NCI-H345 (cell line): ENCODE results near the gene NCKAP5L.

ENCODE experiments used
- DNase-seq: peaks from one replicate; lab custom pipeline; 2025; lab: John Stamatoyannopoulos, UW

NCKAP5L gene

DNA sequence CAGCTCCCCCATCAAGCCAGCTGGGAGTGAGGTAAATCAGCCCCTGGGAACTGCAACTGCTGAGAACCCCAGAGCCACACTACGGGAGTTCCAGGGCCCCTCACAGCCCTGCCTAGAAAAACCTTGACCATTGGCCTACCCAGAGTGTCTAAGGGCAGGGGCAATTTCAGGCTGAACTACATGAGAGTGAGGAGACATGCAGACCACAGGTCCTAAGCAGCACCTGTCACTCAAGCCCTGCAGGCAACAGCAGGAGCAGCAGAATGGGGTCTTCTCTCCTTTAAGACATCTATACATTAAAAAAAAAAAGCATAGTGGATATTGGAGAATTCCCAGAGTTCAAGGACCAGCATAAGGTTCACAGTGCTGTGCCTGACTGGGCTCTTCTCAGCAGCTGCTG is 4.9 kb downstream of the NCKAP5L start:
- DNase-seq = no peak

DNA sequence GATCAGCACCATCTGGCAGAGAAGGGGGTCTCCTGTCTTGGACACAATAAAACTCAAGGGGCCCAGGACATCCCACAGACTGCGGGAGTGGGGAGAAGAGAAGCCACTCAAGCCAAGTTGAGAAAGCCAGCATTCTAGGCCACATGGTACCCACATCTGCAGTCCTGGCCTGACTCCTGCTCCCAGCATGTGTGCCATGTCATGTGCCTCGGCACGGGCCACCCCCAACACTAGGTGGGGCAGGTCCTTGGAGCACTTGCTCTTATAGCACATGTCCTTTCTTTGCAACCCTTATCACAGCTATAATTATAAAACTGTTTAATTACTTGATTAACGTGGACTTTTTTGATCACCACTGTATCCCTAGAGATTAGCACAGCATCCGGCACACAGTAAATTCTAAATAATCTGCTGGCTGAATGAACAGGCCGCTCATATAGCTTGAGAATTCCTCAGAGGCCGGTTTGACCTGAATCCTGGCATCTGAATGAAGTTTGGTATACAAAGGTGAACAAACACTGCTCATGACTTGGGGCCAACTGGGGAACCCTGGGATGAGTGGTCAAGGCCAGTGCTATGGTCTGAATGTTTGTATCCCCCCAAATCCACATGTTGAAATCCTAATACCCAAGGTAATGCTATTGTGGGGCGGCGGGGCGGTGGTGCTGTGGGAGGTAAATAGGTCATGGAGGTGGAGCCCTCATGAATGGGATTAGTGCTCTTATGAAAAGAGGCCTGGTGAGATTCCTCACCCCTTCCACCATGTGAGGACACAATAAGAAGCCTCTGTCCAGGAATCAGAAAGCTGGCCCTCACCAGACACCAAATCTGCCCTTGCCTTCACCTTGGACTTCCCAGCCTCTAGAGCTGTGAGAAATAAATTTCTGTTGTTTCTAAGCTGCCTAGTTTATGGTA is 6.6 kb downstream of the NCKAP5L start:
- no peak for DNase-seq

DNA sequence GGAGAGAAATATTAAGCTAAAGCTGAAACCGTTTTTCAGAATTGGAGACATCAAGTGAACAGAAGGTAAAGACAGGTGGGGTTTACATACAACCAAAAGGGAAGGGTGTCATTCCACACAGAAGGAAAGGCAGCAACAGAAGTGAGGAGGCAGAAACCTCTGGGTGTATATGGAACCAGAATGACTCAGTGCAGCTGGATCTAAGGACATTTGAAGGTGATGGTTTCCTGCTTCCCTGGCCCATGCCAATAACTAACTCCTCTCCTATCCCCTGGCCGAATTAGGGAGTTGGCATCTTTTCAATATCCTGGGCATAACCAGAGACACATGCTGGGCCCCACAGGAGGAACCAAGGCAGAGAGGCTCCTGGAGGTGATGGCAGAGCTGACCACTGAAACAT is 8.4 kb downstream of the NCKAP5L start:
- DNase-seq = no peak

DNA sequence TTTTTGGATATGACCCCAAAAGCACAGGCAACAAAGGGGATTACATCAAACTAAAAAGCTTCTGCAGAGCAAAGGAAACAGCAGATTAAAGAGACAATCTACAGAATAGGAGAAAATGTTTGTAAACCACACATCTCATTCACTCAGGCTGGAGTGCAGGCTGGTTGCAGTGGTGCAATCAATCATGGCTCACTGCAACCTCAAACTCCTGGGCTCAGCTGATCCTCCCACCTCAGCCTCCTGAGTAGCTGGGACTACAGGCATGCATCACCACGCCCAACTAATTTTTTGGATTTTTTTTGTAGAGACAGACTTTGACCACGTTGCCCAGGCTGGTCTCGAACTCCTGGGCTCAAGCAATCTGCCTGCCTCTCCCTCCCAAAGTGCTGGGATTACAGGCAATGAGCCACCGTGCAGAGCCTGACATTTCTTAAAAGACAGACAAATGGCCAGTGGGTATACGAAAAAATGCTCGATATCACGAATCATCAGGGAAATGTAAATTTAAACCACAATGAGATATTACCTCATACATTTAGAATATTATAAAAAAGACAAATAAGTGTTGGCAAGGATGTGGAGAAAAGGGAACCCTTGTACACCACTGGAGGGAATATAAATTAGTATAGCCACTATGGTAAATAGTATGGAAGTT is 9.8 kb downstream of the NCKAP5L start:
- DNase-seq = no peak

DNA sequence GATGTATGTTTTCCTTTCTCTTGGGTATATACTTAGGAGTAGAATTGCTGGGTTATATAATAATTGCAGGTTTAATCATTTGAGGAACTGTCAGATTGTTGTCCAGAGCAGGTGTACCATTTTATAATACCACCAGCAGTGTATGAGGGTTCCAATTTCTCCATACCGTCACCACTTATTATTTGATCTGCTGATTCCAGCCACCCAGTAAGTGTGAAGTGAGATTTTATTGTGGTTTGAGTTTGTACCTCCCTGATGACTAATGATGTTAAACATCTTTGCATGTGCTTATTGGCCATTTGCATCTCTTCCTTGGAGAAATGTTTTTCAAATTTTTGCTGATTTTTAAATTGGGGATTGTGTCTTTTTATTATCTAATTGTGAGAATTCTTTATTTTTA is 15.1 kb downstream of the NCKAP5L start:
- no peak for DNase-seq

DNA sequence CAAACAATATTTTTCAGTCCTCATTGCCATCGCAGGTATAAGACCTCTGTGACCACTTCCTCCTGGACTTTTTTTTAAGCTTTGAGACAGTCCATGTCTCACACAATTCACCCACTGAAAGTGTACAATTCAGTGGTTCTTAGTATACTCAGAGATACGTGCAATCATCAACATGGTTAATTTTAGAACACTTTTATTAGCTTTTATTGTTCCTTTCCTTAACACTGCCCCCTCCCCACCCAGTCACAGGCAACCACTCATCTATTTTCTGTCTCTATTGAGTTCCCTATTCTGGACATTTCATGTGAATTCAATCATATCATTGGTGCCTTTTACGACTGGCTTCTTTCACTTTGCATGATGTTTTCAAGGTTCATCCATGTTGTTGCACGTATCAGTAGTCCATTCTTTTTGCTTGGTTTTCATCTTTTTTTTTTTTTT is 16.2 kb downstream of the NCKAP5L start:
- no peak for DNase-seq

DNA sequence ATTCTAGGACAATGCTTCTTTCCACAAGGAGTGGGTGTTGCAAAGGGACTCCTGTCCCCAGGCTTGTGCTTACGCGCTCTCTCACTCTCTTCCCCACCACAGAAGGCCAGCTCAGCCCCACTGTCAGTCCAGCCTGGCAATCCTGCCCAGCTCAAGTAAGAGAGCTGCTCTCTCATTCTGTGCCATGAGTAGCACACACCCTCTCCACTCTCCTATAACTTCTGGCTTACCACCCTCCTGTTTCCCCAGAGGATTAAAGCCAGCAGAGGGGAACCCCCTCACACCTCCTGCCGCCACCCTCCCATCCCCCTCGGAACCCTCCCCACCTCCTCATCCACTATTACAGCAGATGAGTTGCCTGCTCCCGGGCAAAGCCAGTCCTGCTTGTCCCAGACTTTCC is 17.1 kb downstream of the NCKAP5L start:
- DNase-seq = no peak

DNA sequence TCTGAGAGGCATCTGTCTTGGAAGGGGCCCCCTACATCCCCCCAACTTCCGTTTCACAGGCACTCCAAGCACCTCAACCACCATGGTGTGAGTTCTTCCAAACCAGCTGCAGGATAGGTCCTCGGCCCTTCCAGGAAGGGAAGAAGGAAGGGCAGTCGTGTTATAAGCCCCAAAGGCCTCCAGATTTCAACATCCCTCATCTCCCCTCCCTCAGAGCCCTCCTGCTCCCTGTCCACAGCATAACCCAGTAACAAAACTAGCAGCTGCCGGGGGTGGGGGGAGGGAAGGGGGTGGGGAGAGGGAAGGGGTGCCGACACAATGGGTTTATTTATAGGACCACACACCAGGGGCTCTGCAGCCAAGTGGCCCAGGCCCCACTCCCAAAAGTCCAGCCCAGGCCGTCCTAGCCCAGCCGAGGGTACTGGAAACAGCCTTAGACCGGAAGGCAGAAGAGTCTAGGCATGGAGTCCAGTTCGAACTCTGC is 18.3 kb downstream of the NCKAP5L start:
- no peak for DNase-seq

DNA sequence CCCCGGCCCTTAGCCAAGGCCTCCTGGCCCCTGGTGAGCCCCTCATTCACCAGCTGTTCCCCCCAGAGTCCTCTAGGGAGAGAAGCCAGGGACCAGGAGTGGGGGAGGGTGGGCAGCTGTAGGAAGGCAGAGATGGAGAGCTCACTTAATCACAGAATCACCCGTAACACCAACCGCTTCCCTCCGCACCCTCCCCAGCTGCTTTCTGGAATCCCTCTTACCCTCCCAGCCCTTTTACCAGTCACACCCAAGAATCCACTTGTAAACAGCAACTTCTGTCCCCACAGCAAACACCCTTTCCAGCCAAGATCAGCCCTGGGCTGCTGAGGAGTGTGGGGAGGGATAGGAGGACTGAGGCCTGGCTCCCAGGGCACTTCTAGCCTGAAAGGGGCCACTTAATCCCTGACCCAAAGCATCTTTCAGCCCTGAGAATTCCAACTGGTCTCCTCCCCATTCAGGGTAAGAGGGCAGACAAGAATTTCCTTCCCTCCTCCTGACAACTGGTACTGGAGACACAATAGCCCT is 18.8 kb downstream of the NCKAP5L start:
- no peak for DNase-seq

DNA sequence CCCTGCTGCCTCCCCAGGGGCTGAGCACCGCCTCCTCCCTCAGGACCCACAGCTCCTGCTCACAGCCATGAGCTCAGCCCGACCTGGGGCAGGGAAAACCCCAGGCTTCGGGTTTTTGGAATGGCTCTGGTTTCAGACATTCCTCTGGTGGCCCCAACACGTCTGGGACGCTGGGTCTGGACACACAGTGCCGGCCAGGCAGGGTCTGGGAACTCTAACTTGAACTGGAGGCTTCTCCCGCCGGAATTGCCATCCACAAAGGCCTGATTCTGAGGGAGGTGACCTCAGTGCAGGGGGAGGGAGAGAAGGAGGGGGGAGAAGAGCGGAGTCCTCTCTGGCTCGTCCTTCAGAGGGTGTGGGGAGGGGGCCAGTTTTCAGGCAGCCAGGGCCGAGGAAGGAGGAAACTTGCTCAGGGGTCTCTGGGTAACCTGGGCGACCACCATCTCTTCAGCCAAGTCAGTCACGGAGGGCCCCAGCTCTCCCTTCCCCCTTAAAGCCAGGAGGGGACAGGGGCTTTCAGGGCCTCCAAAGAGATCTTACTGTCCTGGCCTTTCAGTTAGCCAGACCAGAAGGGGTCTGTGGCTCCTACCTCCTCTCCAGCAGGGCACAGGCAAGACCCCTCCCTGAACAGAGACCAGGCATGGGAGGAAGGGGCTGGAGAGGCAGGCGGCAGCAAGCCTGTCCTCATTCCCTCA is 19.4 kb downstream of the NCKAP5L start:
- no peak for DNase-seq

DNA sequence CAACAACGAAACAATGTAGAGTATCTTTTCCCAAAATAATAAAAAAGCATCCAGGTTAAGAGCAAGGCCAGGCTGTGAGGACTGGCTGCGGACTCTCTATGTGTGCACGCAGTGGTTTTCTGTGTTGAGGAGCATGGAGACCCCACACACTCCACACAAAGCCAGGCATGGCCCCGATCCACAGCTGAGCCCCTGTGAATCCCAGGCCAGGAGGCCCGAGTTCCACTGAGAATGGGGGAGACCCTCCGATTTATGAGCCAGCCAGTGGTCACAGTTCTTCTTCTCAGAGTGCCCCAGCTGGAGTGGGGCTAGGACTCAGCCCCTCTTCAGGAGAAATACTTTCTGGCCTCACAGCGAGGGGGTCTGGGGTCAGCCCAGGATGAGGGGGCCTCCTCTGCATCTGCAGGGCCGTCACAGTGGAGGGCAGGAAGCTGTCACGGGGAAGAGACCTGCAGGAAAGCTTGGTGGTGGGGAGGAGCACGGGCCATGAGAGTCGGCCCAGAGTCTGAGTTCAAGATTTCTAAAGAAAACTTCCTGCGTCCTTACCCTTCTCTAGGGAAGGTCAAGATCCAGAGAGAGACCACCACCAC is 20.1 kb downstream of the NCKAP5L start:
- DNase-seq = no peak

DNA sequence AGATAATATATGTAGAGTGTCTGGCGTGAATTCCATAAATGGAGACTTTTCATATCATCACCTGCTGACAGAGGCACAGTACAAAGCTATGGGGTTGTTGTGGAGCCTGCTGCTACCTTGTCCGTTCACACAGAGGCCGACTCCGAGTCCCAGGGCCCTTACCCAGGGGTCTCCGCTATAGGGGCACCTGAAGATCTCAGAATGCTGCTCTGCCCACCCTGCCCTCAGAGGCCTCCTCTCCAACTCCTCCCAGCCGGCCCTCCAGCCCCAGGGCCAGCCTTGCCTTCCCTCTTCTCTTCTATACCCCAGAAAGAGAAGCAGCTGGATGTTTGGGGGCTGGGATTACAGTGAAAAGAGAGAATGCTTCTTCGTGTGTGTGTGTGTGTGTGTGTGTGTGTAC is 21.3 kb downstream of the NCKAP5L start:
- no peak for DNase-seq

DNA sequence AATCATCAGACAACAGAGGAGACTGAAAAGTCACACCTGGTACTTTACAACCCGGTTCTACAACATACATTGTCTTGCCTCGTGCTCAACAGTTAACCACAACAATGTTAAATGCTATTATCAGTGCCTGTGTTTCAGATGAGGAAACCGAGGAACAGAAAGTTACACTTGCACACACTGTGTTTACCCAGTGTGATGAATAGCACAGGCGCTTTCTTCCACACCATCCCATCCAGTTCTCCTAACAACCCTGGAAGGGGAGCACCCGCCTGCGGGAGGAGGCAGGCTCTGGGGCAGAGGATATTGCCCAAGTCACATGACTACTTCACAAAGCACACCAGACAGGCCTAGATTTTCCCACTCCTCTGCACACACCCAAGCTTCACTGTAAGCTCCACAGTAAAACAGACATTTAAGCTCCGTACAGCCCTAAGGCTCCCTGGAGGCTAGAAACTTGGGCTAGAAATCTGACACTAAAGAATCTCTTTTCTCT is 21.8 kb downstream of the NCKAP5L start:
- no peak for DNase-seq

DNA sequence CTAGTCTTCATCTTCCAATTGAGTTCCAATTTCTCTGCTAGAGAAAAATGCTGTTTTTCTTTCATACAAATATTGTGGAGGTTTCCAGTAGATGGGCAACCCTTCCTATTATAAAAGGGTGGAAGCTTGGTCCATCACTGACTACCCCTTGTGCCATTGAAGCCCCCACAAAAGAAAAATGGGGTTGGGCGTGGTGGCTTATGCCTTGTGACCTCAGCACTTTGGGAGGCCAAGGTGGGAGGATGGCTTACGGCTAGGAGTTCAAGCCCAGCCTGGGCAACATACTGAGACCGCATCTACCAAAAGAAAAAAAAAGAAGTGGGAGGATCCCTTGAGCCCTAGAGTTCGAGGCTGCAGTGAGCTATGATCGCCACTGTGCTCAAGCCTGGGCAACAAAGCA is 22.8 kb downstream of the NCKAP5L start:
- DNase-seq = no peak

DNA sequence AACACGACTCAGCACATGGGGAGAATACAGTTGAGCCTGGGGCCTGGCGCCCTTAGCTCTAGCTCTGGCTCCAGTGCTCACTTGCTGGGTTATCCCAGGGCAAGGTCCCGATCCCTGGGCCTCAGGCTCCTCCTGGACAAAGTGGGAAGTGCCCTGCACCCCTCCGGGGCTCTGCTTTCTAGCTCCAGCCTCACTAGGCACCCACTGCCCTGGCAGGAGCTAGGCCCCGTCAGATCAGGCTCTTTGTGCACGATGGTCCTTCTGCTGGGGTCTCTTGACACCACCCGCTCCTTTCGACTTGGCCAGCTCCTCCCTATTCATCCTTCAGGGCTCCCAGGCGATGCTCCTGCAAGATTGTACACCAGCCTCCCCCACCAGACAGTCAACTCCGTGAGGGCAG is 23.4 kb downstream of the NCKAP5L start:
- no peak for DNase-seq

DNA sequence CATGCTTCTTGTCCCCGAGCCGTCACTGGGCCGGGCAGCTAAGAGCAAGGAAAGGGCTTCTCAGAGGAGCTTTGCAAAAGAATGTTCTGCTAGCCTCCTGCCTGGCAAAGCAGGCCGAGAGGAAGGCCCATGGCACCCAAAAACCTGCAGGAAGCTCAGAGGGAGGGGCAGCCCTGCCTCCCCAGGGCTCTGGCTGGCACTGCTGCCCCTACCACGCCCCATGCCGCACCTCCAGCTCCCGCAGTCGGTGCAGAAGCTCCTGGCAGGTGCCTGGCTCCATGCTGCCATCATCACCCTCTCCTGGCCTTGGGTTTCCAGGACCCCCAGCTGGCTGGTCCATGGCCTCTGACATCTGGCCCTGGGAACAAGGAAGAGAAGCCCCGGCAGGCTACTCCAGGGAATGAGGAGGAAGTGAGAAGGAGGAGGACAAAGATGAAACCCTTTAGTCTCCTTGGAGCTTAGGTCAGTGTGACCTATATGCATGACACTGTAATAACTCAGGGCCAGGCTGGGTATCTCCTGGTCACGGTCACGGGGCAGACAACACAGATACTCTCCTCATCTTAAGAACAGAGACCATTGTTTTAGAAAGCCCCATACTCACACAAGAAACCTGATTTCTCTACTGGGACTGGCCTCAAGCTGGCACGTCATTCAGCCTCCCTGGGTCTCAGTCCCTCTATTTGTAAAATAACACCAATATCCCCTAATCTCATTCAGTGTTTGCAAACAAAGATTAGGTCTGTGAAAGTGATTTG is 24.3 kb downstream of the NCKAP5L start:
- no peak for DNase-seq

DNA sequence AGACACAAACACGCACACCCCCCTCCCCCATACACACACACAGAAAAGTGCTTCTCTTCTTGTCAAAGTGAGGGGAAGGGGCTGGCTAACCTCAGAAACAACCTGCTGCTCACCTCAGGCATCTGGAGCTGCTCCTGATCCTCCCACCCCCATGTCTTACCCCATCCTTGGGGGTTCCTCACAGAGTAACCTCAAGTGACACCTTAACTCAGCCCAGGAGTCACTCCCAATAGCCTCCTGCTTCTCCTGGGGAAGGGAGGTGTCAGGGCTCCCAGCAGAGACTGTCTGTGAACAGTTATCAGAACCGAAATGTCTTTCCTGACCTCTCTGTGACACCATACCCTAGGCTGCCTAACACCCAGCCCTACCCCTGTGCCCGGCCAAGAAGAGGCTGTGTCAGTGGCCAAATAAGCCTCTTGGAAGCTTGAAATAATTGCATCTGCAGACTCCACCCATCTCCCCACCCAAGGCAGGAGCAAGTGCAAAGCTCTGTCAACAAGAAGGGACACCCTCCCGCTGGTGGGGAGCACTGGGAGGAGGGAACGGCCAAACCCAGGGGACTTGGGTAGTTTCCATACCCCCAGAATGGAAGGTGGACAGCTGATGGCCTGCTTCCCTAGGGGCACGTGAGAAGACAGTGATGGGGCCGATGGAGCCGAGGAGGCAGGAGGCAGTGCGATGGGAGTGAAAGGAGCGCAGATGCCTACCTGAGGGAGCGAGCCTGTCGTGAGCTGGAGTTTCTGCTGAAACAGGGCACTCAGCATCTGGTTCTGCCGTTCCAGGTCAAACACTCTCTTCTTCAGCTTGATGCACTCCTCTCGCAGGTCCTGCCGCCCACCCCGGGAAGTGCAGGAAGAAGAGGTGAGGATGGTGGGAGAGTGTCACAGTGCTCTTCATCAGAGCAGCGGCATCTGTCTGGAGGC is 26.8 kb downstream of the NCKAP5L start:
- no peak for DNase-seq

DNA sequence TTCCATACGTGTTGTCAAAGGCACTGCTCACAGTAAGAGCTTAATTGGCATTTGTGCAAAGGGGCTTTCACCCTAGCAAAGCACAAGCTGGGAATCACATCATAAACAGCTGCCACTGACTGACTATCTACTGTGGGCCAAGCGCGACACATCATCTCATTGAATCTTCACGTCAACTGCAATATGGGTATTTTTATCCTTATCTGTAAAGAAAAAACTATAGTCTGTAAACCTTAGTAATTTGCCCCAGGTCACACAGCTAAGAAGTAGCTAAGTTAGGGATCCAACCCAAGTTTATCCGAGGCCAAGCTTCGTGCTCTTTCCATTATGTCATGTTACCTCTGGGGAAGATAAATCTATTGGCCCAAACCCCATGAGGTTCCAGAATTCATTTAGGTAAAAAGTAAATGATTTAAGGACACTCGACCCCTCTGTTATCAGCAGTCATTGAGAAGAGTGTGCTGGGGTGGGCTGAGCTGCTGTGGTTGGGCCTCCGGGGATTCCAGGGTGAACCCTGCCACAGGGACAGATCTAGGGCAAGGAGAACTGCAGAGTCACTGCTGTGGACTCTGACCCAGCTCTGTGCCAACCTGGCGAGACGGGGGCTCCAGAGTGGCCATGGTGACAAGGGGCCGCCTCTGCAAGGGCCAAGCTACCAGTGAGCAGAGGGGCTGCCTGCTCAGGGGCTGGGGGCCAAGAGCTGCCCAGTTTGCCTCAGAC is 27.6 kb downstream of the NCKAP5L start:
- no peak for DNase-seq

DNA sequence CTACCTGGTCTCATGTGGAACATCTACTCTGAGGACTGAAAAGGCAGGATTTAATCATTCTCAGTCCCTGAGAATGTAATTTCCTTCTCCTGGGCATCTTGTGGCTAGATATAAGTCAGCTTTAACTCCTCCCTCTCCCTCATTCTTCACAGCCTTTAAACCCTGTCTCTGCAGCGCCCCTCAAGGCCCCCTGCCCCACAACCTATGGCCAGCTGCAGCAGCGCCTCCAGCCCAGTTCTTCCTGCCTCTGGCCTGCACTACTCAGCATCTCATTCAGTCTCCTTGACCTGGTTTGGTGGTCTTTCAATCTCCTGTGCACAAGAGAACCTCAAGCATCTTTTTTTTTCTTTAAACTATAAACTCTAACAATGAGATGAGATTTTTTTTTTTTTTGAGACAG is 29.3 kb downstream of the NCKAP5L start:
- DNase-seq = no peak
